ENCODE measurements around the gene PLG.

- no peak for TF ChIP-seq POLR2A (IDR thresholded peaks at IDR 0.05)
- no peak for TF ChIP-seq CTCF (IDR thresholded peaks at IDR 0.05)
Observed at GRCh38 chr6:160764847-160765246, 62.8 kb downstream of the PLG start.

Data from transverse colon (tissue), 3 donors.